GM19238 (cell line): Measurements from ENCODE around the gene NOP56.

Experiments used
- DNase-seq: peaks from one replicate; pipeline ENCODE4 v3.0.0; 2011; ENCODE audit warnings: low spot score; ENCODE audit not compliant: insufficient read length

The NOP56 gene

DNA sequence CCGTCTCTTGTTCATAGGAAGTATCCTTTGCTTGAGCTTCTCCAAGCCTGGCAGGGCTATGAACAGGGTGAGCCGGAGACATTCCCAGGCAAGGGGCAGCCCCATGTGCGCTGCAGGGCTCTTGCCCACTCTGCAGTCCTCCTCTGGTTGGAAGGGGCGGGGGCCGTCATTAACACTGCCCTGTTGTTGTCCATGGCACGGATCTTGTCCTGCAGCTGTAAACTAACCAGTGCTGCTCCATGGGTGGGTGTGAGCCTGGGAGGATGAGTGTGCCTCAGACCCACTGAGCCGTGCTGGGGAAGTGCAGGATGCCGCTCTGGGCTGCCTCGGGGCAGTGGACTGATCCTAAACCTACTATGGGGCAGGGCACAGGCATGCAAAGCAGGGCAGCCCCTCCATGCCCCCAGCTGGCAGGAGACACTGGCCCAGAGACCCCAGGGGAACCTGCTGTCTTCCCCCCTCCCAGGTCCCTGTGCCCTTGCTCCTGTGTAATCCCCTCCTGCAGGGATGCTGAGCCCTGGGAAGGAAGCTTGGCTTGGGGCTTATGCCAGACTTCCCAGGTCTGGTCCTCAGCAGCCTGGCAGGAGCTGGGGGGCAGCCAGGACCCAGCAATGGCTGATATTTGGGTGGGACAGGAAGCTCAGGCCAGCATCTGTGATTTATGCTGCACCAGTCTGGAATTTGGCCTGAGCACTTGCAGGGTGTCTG is 48.6 kb downstream of the NOP56 start:
- DNase-seq: no peak

DNA sequence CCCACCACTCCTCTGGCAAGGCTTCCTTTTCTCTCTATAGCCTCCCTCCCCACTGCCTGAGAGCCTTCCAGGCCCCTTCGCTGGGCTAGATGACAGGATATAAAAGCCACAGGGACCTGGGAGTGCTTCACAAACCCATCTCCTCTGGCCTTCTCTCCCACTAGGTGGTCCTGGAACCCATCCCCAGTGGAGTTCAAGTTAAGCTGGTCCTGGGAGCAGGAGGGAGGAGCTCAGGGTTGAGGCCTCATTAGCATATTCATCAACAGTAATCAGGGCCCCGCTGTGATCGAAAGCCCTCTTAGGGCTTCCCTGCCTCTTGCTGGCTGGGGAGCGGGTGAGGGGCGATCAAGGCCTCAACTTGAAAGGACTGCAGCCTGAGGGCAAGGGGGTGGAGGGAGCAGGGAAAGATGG is 49.2 kb downstream of the NOP56 start:
- DNase-seq: no peak

DNA sequence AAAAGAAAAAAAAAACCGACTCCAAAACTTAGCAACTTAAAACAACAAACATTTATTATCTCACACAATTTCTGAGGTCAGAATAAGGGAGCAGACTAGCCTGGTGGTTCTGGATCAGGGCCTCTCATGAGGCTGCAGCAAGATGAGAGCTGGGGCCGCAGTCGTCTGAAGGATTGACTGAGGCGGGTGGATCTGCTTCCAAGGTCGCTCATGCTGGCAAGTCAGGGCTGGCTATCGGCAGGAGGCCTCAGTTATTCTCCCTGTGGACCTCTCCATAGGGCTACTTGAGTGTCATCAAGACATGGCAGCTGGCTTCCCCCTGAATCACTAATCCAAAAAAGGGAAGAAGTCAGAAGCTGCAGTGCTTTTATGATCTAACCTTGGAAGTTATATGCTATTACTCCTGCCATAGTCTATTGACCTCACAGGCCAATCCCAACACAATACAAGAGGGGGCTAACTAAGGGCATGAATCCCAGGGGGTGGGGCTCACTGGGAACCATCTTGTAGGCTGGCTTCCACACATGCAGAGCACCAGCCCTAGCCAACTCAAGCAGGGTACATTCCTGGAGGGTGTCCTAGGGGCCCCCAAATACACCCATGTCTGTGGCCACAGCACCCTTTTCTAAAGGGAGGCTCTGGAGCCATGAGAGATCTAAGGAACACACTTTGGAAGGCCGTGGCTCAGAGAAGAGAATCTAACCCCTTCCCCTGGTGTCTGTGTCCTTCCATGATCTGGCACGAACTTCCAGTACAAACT is 51.5 kb downstream of the NOP56 start:
- DNase-seq: no peak

DNA sequence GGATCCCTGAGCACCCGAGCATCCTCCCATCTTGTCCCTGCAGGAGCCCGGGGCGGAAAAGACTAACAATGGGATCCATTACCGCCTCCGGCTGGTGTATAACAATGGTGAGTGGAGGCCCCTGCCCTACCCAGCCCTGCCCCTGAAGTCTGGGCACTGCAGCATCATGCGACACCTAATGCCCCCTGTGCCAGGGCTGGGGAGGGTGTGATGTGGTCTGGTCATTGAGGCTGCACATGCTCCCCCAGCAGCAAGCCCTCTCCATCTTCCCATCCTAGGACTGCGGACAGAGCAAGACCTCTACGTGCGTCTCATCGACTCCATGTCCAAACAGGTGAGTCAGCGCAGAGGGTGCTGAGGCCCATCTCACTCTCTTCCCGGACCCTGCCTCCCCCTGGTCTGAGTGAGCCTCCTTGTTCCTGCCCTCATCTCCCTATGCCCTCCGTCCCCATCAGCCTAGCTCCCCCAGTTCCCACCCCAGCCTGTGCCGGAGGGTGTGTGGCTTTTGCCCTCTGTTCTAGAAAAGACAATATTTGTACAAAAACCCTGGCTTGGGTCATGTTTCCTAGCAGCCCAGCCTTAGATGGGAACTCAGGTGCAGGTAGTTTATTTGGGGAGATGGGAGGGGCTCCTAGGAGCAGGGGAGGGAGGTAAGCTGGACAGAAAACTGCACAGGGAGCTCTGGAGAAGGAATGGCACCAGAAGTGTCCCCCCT is 53.7 kb downstream of the NOP56 start:
- no peak for DNase-seq

DNA sequence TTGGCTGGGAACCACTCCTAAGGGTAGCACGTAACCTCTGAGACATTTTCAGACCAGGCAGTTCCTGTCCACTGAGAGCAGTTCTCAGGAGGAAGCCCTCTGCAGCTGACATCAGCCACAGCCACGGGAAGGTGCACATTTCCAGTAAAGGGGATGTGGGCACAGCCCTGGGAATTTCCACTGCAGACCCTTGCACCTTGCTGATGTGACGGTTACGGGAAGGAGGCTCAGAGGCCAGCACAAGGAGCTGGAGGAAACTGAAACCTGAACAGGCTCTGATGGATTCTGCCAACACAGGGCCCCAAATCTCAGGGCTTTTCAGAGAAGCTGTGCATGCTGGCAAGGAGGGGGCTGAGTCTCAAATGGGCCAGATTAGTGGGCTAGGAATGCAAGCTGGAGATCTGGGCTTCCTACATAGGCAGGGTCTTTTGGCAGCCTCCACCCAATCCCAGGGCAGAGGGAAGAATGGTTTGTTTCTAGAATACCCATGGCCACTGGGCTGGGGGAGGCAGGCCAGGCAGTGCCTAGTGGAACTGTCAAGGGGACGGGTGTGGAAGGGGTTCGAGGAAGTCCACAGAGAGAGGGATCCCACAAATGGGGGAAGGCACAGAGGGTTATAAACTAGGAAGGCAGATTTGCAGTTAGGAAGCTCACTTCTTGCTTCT is 54.4 kb downstream of the NOP56 start:
- DNase-seq: no peak

DNA sequence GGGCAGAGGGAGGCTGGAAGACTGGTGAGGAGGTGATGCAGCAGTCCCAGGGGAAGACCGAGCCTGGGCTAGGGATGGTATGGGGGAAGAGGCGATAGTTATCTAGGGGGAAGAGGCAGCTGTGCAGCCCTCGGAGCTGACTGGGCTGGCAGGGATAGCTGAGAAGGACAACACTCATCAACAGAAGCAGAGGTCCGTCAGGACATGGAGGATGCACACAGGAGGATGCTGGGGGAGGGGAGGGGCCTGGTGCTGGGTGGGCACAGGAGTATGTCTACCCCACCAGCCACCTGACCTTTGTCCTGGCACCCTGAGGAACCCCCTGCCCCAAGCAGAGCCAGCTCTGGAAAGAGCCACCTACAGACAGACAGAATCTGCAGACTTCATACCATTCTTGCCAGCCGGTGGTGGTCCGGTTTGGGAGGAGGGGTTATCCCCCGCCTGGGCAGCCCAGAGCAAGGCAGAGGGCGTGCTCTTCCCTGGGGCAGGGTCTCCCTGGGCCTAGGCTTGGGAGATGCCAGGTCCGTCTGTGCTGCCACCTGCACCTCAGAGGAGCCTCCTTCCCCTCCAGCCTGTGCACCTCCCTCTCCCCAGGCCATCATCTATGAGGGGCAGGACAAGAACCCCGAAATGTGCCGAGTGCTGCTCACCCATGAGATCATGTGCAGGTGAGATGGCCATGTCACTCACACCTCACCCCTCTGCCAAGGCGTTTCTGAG is 55.1 kb downstream of the NOP56 start:
- no peak for DNase-seq
